Neural cell (in vitro differentiated cells): ENCODE results near the gene CNTN4. TPM values are rescaled to one million over a fixed set of nuclear protein-coding genes. Genes with fewer than 3 reads are reported as not detected.

Experiments
- H2AFZ ChIP-seq: fragments of 200-600, 300-800 bp; sonication (generic), shearing (Covaris generic); 2 replicates; pipeline ENCODE4 v1.6.0; 2014; ENCODE audit warnings: low read depth, mild to moderate bottlenecking, antibody characterized with exemption, low read length, moderate library complexity
- H3F3A ChIP-seq: fragments of 200-600 bp; shearing (Covaris generic); 2 replicates; pipeline ENCODE4 v1.6.1; 2016; ENCODE audit warnings: mild to moderate bottlenecking, moderate library complexity, mixed read lengths, antibody characterized with exemption, low read length; ENCODE audit not compliant: insufficient read depth, poor library complexity, severe bottlenecking
- H3K27ac ChIP-seq: fragments of 200-600, 300-800 bp; sonication (generic), shearing (Covaris generic); 2 replicates; pipeline ENCODE4 v1.5.1; 2014; ENCODE audit warnings: mild to moderate bottlenecking, low read length, moderate library complexity
- H3K27me3 ChIP-seq: fragments of 300-800, 200-600 bp; sonication (generic), shearing (Covaris generic); 2 replicates; pipeline ENCODE4 v1.6.0; 2014; ENCODE audit warnings: mild to moderate bottlenecking, low read depth, low read length, moderate library complexity; ENCODE audit not compliant: insufficient read depth
- H3K36me3 ChIP-seq: fragments of 300-800, 200-600 bp; sonication (generic), shearing (Covaris generic); 2 replicates; pipeline ENCODE4 v1.5.1; 2014; ENCODE audit warnings: mild to moderate bottlenecking, antibody characterized with exemption, low read length, moderate library complexity; ENCODE audit not compliant: insufficient read depth
- H3K4me2 ChIP-seq: fragments of 300-800, 200-600 bp; sonication (generic), shearing (Covaris generic); 2 replicates; pipeline ENCODE4 v1.6.0; 2014; ENCODE audit warnings: mild to moderate bottlenecking, low read length
- H3K4me3 ChIP-seq: fragments of 300-800, 200-600 bp; sonication (generic), shearing (Covaris generic); 2 replicates; pipeline ENCODE4 v1.5.1; 2014; ENCODE audit warnings: mild to moderate bottlenecking, low read length, moderate library complexity
- H3K79me2 ChIP-seq: fragments of 200-600 bp; shearing (Covaris generic); replicated peaks from 2 replicates; pipeline ENCODE4 v1.6.0; 2014; ENCODE audit warnings: mild to moderate bottlenecking, low read length, moderate library complexity; ENCODE audit not compliant: insufficient read depth
- H3K9ac ChIP-seq: fragments of 300-800, 200-600 bp; sonication (generic), shearing (Covaris generic); 2 replicates; pipeline ENCODE4 v1.6.1; 2016; ENCODE audit warnings: mild to moderate bottlenecking, low read length, mixed read lengths
- H3K9me2 ChIP-seq: fragments of 200-600 bp; shearing (Covaris generic); 2 replicates; pipeline ENCODE4 v1.6.1; 2016; ENCODE audit warnings: mild to moderate bottlenecking, low read length, mixed read lengths; ENCODE audit not compliant: insufficient read depth
- H3K9me3 ChIP-seq: fragments of 200-600, 300-800 bp; sonication (generic), shearing (Covaris generic); 2 replicates; pipeline ENCODE4 v1.6.1; 2016; ENCODE audit warnings: mild to moderate bottlenecking, mixed run types, low read length, moderate library complexity, mixed read lengths
- H4K20me1 ChIP-seq: fragments of 200-600 bp; shearing (Covaris generic); 2 replicates; pipeline ENCODE4 v1.6.1; 2016; ENCODE audit warnings: mild to moderate bottlenecking, mixed run types; ENCODE audit not compliant: insufficient read depth
- CTCF ChIP-seq: fragments of 450-650 bp; IDR thresholded peaks from 2 replicates; pipeline ENCODE4 v1.5.1; 2014; ENCODE audit warnings: antibody characterized with exemption, mild to moderate bottlenecking, moderate library complexity; ENCODE audit not compliant: poor library complexity, severe bottlenecking
- EP300 ChIP-seq: fragments of 450-650 bp; conservative IDR thresholded peaks from 2 replicates; pipeline ENCODE4 v1.6.1; 2014; ENCODE audit warnings: antibody characterized with exemption, mild to moderate bottlenecking, moderate library complexity; ENCODE audit not compliant: poor library complexity, severe bottlenecking
- EZH2 ChIP-seq: fragments of 200-600, 300-800 bp; shearing (Covaris generic), sonication (generic); IDR thresholded peaks from 2 replicates; pipeline ENCODE4 v1.6.1; 2014; ENCODE audit warnings: antibody characterized with exemption, low read length, borderline replicate concordance, mild to moderate bottlenecking; ENCODE audit not compliant: insufficient read depth, poor library complexity, severe bottlenecking
- MXI1 ChIP-seq: fragments of 450-650 bp; conservative IDR thresholded peaks from 2 replicates; pipeline ENCODE4 v1.6.1; 2014; ENCODE audit warnings: antibody characterized with exemption, mild to moderate bottlenecking; ENCODE audit not compliant: poor library complexity, severe bottlenecking
- POLR2AphosphoS5 ChIP-seq: IDR thresholded peaks from 2 replicates; pipeline ENCODE4 v1.6.1; 2012
- RAD21 ChIP-seq: fragments of 450-650 bp; conservative IDR thresholded peaks from 2 replicates; pipeline ENCODE4 v1.6.1; 2014; ENCODE audit warnings: antibody characterized with exemption, mild to moderate bottlenecking, moderate library complexity
- SMC3 ChIP-seq: fragments of 450-650 bp; conservative IDR thresholded peaks from 2 replicates; pipeline ENCODE4 v1.6.1; 2014; ENCODE audit warnings: antibody characterized with exemption, mild to moderate bottlenecking, moderate library complexity; ENCODE audit not compliant: poor library complexity
- TAF1 ChIP-seq: IDR thresholded peaks from 2 replicates; pipeline ENCODE4 v1.6.1; 2012; ENCODE audit warnings: low read depth
- polyA plus RNA-seq: library from polyadenylated mRNA; depleted of rRNA; stranded (reverse); fragments of >200 nt; gene quantifications from 2 replicates; pipeline ENCODE4 v1.2.3, GENCODE V29; 2014
- TF ChIP-seq, protein P1 (sequence below): IDR thresholded peaks from 2 replicates; pipeline ENCODE4 v1.6.1; 2012; ENCODE audit warnings: borderline replicate concordance

Gene CNTN4
- polyA plus RNA-seq, 1 donor from 2014 or later: 10.6 TPM

DNA sequence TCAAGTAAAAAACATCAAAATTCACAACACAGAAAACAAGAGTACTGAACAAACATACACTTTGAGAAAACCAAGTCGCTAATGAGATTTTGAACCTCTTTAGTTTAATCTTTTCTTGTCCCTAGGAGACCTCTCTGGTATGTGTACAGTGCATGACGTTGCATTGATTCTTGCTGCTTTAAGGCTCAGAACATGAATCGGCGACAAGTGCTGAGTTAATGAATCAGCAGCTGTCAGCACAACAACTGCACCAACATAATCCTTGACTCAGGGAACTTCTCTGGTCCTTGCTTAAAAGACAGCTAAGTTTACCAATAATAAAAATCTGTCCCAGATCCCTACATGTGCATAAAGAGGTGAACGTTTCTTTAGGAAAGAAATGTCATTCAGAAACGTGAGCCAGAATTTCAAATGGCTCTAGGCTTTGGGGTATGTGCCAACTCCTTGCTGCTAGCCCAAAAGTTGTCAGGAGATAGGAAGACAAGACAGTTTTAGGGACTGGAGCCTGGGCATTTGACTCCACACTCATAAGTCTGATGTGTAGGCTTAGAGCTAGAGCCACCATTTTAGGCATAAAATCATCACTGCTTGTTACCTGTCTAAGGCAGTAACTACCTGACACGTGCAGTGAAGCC is 924.6 kb downstream of the CNTN4 start:
- Histone ChIP-seq H3K27me3 (no peaks in the 10 kb centered on the region), H3K36me3 (no peaks in the 10 kb centered on the region), H3K27ac (no peak overlapping the region), H4K20me1 (no peaks in the 10 kb centered on the region), H3K9ac (no peak overlapping the region), H3K79me2 (no peaks in the 10 kb centered on the region), H3K4me3 (no peak overlapping the region), H2AFZ (no peak overlapping the region), H3F3A (no peaks in the 10 kb centered on the region), H3K4me2 (no peak overlapping the region), H3K9me3 (no peaks in the 10 kb centered on the region), H3K9me2 (no peaks in the 10 kb centered on the region)
- no peak for TF ChIP-seq CTCF
- TF ChIP-seq EZH2: no peak
- TF ChIP-seq SMC3: no peak
- TF ChIP-seq, protein P1, sequence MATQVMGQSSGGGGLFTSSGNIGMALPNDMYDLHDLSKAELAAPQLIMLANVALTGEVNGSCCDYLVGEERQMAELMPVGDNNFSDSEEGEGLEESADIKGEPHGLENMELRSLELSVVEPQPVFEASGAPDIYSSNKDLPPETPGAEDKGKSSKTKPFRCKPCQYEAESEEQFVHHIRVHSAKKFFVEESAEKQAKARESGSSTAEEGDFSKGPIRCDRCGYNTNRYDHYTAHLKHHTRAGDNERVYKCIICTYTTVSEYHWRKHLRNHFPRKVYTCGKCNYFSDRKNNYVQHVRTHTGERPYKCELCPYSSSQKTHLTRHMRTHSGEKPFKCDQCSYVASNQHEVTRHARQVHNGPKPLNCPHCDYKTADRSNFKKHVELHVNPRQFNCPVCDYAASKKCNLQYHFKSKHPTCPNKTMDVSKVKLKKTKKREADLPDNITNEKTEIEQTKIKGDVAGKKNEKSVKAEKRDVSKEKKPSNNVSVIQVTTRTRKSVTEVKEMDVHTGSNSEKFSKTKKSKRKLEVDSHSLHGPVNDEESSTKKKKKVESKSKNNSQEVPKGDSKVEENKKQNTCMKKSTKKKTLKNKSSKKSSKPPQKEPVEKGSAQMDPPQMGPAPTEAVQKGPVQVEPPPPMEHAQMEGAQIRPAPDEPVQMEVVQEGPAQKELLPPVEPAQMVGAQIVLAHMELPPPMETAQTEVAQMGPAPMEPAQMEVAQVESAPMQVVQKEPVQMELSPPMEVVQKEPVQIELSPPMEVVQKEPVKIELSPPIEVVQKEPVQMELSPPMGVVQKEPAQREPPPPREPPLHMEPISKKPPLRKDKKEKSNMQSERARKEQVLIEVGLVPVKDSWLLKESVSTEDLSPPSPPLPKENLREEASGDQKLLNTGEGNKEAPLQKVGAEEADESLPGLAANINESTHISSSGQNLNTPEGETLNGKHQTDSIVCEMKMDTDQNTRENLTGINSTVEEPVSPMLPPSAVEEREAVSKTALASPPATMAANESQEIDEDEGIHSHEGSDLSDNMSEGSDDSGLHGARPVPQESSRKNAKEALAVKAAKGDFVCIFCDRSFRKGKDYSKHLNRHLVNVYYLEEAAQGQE: no peak
- TF ChIP-seq RAD21: no peak
- TF ChIP-seq TAF1: no peak
- TF ChIP-seq EP300: no peak
- no peak for TF ChIP-seq POLR2AphosphoS5
- TF ChIP-seq MXI1: no peak

DNA sequence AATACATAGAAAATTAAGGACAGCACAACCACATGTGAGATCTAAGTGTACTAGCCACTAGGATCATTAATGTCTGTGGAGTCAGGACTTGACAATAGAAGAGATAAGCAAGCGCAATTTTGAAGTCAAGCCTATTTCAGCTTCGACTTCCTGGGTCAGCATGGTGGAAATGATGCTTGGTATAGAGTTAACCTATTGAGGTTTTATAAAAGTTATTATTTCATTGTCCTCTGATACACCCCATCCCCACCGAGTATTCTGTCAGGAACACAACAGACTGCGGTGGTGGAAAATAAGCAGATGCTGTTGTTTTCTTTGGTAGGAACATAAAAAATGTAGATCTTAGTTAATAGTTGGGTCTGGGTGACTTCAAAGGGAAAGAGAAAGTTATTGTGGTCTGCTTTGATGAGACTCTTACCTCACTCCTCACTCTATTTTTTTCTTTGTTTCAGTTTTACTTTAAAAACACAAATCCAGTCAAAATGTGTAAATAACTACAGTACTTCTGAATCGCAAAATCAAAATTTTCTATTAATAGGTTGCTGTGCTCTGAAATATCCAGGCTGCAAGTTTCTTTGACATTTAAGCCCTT is 929.4 kb downstream of the CNTN4 start:
- H3K4me2 ChIP-seq: no peak overlapping the region
- TF ChIP-seq, protein P1: no peak
- TF ChIP-seq SMC3 (no peak), EP300 (no peak), TAF1 (no peak), POLR2AphosphoS5 (no peak), RAD21 (no peak), EZH2 (no peak), MXI1 (no peak), CTCF (no peak)

More for the DNA sequence above, 929.4 kb downstream of the CNTN4 start:
- H3K9me2 ChIP-seq: no peaks in the 10 kb centered on the region
- no peak overlapping the region for H3K4me3 ChIP-seq
- no peak overlapping the region for H3K27ac ChIP-seq
- no peaks in the 10 kb centered on the region for H3K9me3 ChIP-seq
- no peaks in the 10 kb centered on the region for H3K79me2 ChIP-seq
- no peaks in the 10 kb centered on the region for H3K27me3 ChIP-seq
- H3F3A ChIP-seq: no peaks in the 10 kb centered on the region
- H2AFZ ChIP-seq: no peak overlapping the region
- H4K20me1 ChIP-seq: no peaks in the 10 kb centered on the region
- H3K9ac ChIP-seq: no peak overlapping the region
- no peaks in the 10 kb centered on the region for H3K36me3 ChIP-seq
